ENCODE results near the gene PFKFB1.

PFKFB1 gene

GRCh38 chrX:54980334-54980733 is 13.7 kb downstream of the PFKFB1 start:
- in situ Hi-C loops (cut with MboI; ENCODE audit: low pct_unique_long_range_greater_than_20kb, low sequenced_read_pairs, unreplicated experiment): no loop called here
- TF ChIP-seq, protein P1, sequence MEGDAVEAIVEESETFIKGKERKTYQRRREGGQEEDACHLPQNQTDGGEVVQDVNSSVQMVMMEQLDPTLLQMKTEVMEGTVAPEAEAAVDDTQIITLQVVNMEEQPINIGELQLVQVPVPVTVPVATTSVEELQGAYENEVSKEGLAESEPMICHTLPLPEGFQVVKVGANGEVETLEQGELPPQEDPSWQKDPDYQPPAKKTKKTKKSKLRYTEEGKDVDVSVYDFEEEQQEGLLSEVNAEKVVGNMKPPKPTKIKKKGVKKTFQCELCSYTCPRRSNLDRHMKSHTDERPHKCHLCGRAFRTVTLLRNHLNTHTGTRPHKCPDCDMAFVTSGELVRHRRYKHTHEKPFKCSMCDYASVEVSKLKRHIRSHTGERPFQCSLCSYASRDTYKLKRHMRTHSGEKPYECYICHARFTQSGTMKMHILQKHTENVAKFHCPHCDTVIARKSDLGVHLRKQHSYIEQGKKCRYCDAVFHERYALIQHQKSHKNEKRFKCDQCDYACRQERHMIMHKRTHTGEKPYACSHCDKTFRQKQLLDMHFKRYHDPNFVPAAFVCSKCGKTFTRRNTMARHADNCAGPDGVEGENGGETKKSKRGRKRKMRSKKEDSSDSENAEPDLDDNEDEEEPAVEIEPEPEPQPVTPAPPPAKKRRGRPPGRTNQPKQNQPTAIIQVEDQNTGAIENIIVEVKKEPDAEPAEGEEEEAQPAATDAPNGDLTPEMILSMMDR (IDR thresholded peaks at IDR 0.05; ENCODE audit: extremely low read depth, insufficient read depth, missing control alignments): no peak
- no peak for DNase-seq (ENCODE audit: low spot score)

DNA sequence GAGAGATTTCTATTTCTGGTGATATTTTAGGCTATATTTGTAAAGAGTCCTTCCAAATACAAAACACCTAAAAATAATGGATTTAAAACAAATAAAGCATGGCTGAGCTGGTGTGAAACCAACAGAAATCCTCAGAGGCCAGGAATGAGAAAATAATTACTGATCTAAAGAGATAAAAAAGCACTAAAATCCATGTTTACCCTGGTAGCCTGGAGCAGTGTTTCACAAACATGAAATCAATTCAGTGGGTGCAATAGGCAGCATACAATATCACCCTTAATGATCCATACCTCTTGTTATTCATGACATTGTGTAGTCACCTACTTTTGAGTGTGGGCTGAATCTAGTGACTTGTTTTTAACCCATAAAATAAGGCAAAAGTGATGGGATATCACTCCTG is 14.6 kb downstream of the PFKFB1 start:
- DNase-seq (ENCODE audit: low spot score): no peak
- TF ChIP-seq, protein P1 (IDR thresholded peaks at IDR 0.05; ENCODE audit: extremely low read depth, insufficient read depth, missing control alignments): no peak
- in situ Hi-C loops (cut with MboI; ENCODE audit: low pct_unique_long_range_greater_than_20kb, low sequenced_read_pairs, unreplicated experiment): no loop called here

DNA sequence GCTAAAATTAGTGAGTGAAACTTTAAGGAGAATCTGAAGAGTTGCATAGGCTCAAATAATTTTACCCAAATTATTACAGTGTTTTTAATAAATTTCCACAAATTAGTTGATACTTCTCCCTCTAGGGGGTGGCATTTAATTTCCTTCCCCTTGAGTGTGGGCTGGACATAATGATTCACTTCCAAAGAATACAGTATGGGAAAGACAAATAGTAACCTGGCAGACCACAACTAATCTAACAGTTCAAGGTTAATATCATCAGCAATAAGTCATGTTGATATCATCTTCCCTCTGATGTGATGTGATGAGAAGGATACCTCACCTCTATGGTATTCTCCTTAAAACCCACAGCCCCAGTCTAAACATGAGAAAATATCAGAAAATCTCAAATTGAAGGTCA is 15.5 kb downstream of the PFKFB1 start:
- no peak for DNase-seq (ENCODE audit: low spot score)
- TF ChIP-seq, protein P1 (IDR thresholded peaks at IDR 0.05; ENCODE audit: extremely low read depth, insufficient read depth, missing control alignments): no peak
- in situ Hi-C loops (cut with MboI; ENCODE audit: low pct_unique_long_range_greater_than_20kb, low sequenced_read_pairs, unreplicated experiment): no loop called here

DNA sequence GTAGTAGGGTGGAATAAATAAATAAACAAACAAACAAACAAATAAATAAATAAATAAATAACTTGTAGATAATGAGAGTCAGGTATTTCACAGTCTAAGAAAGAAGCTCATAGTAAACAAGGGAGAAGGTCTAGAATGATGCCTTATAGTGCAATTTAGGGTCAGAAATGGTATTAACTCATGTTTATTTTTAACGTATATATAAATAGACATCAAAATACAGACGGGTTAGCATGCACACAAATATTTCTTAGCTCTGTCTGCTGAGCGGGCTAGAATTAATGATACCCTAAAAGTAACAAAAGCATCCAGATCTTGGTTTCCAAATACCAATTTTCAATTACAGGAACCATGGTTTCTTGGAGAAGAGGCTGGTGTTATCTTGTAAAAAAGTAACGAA is 16.6 kb downstream of the PFKFB1 start:
- in situ Hi-C loops (cut with MboI; ENCODE audit: low pct_unique_long_range_greater_than_20kb, low sequenced_read_pairs, unreplicated experiment): no loop called here
- TF ChIP-seq, protein P1 (IDR thresholded peaks at IDR 0.05; ENCODE audit: extremely low read depth, insufficient read depth, missing control alignments): no peak
- no peak for DNase-seq (ENCODE audit: low spot score)

- in situ Hi-C loops (cut with MboI; ENCODE audit: low pct_unique_long_range_greater_than_20kb, low sequenced_read_pairs, unreplicated experiment): no loop called here
- TF ChIP-seq, protein P1 (IDR thresholded peaks at IDR 0.05; ENCODE audit: extremely low read depth, insufficient read depth, missing control alignments): no peak
- no peak for DNase-seq (ENCODE audit: low spot score)
Observed at GRCh38 chrX:54964766-54965497, 29.1 kb downstream of the PFKFB1 start.

GRCh38 chrX:54961750-54962149 is 32.2 kb downstream of the PFKFB1 start:
- TF ChIP-seq, protein P1 (IDR thresholded peaks at IDR 0.05; ENCODE audit: extremely low read depth, insufficient read depth, missing control alignments): no peak
- no peak for DNase-seq (ENCODE audit: low spot score)
- in situ Hi-C loops (cut with MboI; ENCODE audit: low pct_unique_long_range_greater_than_20kb, low sequenced_read_pairs, unreplicated experiment): no loop called here

All from GM13977 (cell line).